ENCODE data around the gene ALG12. TPM values are rescaled to one million over a fixed set of nuclear protein-coding genes. Genes with fewer than 3 reads are reported as not detected.

ALG12 gene
- polyA plus RNA-seq, 1 donor from 2014 or later: 14.3 TPM

- Histone ChIP-seq H3K79me2 (replicated peaks; ENCODE audit: insufficient read depth, low read length) (peaks cover 4% of the 10 kb centered on the region), H3F3A (ENCODE audit: insufficient read depth, low read length, poor library complexity, severe bottlenecking) (no peaks in the 10 kb centered on the region), H2AFZ (ENCODE audit: low read depth, low read length) (no peak overlapping the region), H4K20me1 (ENCODE audit: insufficient read depth) (peaks cover 2% of the 10 kb centered on the region), H3K9me3 (ENCODE audit: low read length) (no peaks in the 10 kb centered on the region), H3K9ac (ENCODE audit: low read length) (no peak overlapping the region), H3K4me2 (ENCODE audit: low read length) (no peak overlapping the region), H3K36me3 (ENCODE audit: insufficient read depth, low read length) (no peaks in the 10 kb centered on the region), H3K9me2 (ENCODE audit: insufficient read depth, low read length) (no peaks in the 10 kb centered on the region), H3K27me3 (ENCODE audit: insufficient read depth, low read depth, low read length) (no peaks in the 10 kb centered on the region), H3K4me3 (ENCODE audit: low read length) (no peak overlapping the region), H3K27ac (ENCODE audit: low read length) (no peak overlapping the region)
- TF ChIP-seq MXI1 (conservative IDR thresholded peaks at IDR 0.05; ENCODE audit: poor library complexity, severe bottlenecking) (no peak), EZH2 (IDR thresholded peaks at IDR 0.05; ENCODE audit: borderline replicate concordance, insufficient read depth, low read length, poor library complexity, severe bottlenecking) (no peak), REST (IDR thresholded peaks at IDR 0.05; ENCODE audit: borderline replicate concordance) (no peak), TAF1 (IDR thresholded peaks at IDR 0.05; ENCODE audit: low read depth) (no peak), SMC3 (conservative IDR thresholded peaks at IDR 0.05; ENCODE audit: poor library complexity) (no peak), RAD21 (conservative IDR thresholded peaks at IDR 0.05) (no peak), POLR2AphosphoS5 (IDR thresholded peaks at IDR 0.05) (no peak), CTCF (IDR thresholded peaks at IDR 0.05; ENCODE audit: poor library complexity, severe bottlenecking) (no peak)
Measured at GRCh38 chr22:49922484-49922883, 4.2 kb upstream of the ALG12 start.

- H2AFZ ChIP-seq (ENCODE audit: low read depth, low read length): no peak overlapping the region
- no peak overlapping the region for H3K4me2 ChIP-seq (ENCODE audit: low read length)
- no peak overlapping the region for H3K4me3 ChIP-seq (ENCODE audit: low read length)
- no peaks in the 10 kb centered on the region for H3K9me2 ChIP-seq (ENCODE audit: insufficient read depth, low read length)
- H3K79me2 ChIP-seq (replicated peaks; ENCODE audit: insufficient read depth, low read length): peaks cover 10% of the 10 kb centered on the region
- no peak overlapping the region for H3K27ac ChIP-seq (ENCODE audit: low read length)
- H3K9me3 ChIP-seq (ENCODE audit: low read length): no peaks in the 10 kb centered on the region
- peaks cover 2% of the 10 kb centered on the region for H4K20me1 ChIP-seq (ENCODE audit: insufficient read depth)
- no peaks in the 10 kb centered on the region for H3K36me3 ChIP-seq (ENCODE audit: insufficient read depth, low read length)
- H3K9ac ChIP-seq (ENCODE audit: low read length): no peak overlapping the region
- TF ChIP-seq SMC3 (conservative IDR thresholded peaks at IDR 0.05; ENCODE audit: poor library complexity): no peak
- TF ChIP-seq TAF1 (IDR thresholded peaks at IDR 0.05; ENCODE audit: low read depth): no peak
- TF ChIP-seq REST (IDR thresholded peaks at IDR 0.05; ENCODE audit: borderline replicate concordance): no peak
- no peak for TF ChIP-seq POLR2AphosphoS5 (IDR thresholded peaks at IDR 0.05)
- TF ChIP-seq CTCF (IDR thresholded peaks at IDR 0.05; ENCODE audit: poor library complexity, severe bottlenecking): no peak
- TF ChIP-seq MXI1 (conservative IDR thresholded peaks at IDR 0.05; ENCODE audit: poor library complexity, severe bottlenecking): no peak
- TF ChIP-seq EZH2 (IDR thresholded peaks at IDR 0.05; ENCODE audit: borderline replicate concordance, insufficient read depth, low read length, poor library complexity, severe bottlenecking): no peak
- no peak for TF ChIP-seq EP300 (conservative IDR thresholded peaks at IDR 0.05; ENCODE audit: poor library complexity, severe bottlenecking)
- TF ChIP-seq RAD21 (conservative IDR thresholded peaks at IDR 0.05): no peak
- no peaks in the 10 kb centered on the region for H3K27me3 ChIP-seq (ENCODE audit: insufficient read depth, low read depth, low read length)
- H3F3A ChIP-seq (ENCODE audit: insufficient read depth, low read length, poor library complexity, severe bottlenecking): no peaks in the 10 kb centered on the region
Measured at GRCh38 chr22:49921508-49922278, 3.5 kb upstream of the ALG12 start.

All from neural cell (in vitro differentiated cells).